GM19324 (cell line): Measurements from ENCODE around the gene DLST.

Source experiments
- ATAC-seq: cut with Tn5 transposase; IDR thresholded peaks from one replicate; pipeline ENCODE4 v1.9.1; 2021; ENCODE audit warnings: mild to moderate bottlenecking, moderate library complexity; ENCODE audit not compliant: unreplicated experiment, low FRiP score

The DLST gene

DNA sequence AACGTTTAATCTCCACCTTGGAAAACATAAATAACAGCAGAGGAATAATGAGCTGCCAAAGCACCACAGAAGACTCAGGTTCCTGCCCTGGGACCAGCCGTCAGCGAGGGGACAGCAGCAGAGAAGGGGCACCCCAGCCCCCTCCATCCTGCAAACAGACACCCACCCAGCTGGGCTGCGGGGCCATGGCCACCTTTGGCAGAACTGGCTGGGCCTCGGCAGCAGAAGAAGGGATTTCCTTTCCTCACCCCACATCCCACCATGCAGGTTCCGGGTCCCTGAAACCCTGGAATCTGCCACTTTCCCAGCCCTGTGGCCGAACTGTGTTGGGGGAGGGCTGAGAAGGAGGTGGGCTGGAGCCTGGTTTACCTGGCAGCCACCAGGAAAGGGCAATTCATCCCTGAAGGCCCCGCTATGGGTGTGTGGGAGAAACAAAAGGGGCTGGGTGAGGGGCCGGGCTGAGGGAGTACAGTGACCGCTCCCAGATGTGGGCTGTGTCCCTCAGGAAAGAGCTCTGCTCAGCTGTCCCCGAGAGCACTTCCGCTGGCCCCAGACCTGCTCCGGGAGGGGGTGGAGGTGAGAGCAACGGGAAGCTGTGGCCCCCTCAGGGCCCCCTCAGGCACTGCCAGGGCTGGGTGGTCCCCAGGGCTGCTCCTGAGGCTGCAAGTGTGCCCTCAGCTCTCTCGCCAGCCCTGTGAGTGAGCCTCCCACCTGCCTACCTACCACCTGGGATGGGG, 69.9 kb downstream of the DLST start:
- no peak for ATAC-seq

DNA sequence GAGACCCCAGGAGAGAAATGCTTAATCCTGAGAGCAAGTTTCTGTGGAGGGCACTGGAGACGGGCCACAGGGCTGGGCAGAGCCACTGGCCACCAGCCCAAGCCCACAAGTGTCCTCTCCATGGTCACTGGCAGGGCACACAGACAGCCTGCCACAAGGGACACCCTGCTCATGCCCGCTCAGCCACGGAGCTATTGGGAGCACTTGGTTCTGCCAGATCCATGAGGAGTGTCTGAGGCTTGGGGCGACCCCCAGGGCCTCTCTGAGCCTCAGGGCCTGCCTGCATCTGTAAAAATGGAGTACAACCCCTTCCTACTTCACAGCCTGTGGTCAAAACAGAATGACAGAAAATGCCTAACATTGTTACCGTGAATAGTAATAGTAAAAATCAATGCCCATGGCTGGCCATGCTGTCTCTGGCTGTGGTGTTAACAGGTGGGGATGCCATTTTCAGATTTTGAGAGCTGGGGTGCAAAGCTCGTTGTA, 70.5 kb downstream of the DLST start:
- ATAC-seq, result no peak

DNA sequence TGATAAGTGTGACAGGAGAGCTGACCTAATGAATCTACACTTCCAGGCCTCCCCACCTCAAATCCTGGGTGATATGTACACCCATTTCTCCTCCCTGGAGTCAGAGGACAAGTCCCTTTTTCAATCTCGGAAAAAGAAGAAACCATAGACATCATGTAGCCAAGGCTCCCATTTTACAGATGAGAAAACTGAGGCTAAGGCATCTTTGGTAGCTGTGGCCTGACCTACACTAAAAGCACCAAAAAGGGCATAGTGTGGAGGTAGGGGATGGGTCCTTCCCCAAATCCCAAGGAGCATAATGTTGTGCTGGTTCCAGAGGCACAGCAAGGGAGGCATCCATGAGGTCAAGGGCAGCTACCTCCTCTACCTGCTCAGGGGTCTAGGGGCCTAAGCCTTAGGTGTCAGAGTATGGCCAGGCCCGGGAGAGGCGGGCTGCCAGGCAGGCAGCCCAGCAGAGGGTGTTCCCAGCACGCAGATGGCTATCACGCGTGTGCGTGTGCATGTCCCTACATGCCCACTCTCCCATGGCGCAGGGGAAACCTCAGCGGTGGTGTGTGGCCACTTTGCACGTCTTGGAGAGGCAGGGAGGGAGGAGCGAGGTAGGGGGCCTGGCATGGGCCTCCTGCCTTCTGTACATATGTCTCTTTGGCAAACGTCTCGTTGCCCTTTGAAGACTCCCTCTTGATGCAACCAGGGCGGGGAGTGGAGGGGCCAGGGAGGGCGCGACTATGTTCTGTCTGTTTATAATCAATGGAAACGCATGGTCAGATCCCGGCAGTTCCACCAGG, 71.2 kb downstream of the DLST start:
- ATAC-seq, result no peak
